ENCODE data around the gene ARMC2.

DNA sequence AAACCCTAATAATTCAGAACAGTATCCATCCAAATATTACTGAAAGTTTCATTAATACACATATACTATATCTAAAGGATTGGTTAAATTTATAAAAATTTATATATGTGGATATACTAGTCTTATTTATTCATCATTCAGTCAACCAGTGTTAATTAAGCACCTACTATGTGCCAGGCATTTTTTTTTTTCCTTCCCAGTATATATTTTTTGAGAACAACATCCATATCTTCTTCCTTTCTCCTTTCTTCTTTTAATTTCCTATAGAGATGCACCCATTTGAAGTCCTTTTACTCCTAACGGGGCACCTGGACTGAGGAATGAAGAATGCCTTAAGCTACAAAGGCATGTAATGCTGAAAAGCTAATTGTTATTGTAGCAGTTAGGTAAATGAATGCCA is 173.6 kb downstream of the ARMC2 start:
- TF ChIP-seq, protein P1, sequence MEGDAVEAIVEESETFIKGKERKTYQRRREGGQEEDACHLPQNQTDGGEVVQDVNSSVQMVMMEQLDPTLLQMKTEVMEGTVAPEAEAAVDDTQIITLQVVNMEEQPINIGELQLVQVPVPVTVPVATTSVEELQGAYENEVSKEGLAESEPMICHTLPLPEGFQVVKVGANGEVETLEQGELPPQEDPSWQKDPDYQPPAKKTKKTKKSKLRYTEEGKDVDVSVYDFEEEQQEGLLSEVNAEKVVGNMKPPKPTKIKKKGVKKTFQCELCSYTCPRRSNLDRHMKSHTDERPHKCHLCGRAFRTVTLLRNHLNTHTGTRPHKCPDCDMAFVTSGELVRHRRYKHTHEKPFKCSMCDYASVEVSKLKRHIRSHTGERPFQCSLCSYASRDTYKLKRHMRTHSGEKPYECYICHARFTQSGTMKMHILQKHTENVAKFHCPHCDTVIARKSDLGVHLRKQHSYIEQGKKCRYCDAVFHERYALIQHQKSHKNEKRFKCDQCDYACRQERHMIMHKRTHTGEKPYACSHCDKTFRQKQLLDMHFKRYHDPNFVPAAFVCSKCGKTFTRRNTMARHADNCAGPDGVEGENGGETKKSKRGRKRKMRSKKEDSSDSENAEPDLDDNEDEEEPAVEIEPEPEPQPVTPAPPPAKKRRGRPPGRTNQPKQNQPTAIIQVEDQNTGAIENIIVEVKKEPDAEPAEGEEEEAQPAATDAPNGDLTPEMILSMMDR (IDR thresholded peaks at IDR 0.05; ENCODE audit: low read depth, low read length, poor library complexity, severe bottlenecking), result no peak
- TF ChIP-seq EZH2phosphoT487 (IDR thresholded peaks at IDR 0.05; ENCODE audit: borderline replicate concordance, low read length), result no peak

All from DOHH2 (cell line).